Measurements from ENCODE around the gene SCFD2.

SCFD2 gene

DNA sequence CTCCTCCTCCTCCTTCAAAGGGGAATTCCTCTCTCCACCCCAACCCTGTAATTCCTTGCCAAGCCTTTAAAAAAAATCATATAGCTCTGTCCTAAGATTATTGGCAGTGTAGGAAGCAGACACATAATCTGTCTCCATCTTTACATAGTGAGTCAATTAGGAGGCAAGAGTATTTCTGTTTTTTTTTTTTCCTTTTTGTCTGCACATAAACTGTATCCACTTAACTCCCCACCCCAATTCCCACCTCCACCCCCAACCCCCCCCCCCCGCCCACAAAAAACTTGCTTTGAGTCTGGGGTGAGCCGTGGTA lies 321.3 kb downstream of the SCFD2 start:
- TF ChIP-seq, protein P1, sequence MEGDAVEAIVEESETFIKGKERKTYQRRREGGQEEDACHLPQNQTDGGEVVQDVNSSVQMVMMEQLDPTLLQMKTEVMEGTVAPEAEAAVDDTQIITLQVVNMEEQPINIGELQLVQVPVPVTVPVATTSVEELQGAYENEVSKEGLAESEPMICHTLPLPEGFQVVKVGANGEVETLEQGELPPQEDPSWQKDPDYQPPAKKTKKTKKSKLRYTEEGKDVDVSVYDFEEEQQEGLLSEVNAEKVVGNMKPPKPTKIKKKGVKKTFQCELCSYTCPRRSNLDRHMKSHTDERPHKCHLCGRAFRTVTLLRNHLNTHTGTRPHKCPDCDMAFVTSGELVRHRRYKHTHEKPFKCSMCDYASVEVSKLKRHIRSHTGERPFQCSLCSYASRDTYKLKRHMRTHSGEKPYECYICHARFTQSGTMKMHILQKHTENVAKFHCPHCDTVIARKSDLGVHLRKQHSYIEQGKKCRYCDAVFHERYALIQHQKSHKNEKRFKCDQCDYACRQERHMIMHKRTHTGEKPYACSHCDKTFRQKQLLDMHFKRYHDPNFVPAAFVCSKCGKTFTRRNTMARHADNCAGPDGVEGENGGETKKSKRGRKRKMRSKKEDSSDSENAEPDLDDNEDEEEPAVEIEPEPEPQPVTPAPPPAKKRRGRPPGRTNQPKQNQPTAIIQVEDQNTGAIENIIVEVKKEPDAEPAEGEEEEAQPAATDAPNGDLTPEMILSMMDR (IDR thresholded peaks at IDR 0.05; ENCODE audit: low read depth, low read length, missing control alignments), result no peak
- no peak overlapping the region for H3K27ac ChIP-seq
- in situ Hi-C loops (cut with HindIII; ENCODE audit: low pct_ligation_motif_present, low sequenced_read_pairs), result no loop called here
- H3K4me3 ChIP-seq (ENCODE audit: low read depth, low read length), result no peak overlapping the region
- H3K36me3 ChIP-seq (replicated peaks), result no peaks in the 10 kb centered on the region
- no peaks in the 10 kb centered on the region for H3K27me3 ChIP-seq (replicated peaks)
- DNase-seq, result no peak

DNA sequence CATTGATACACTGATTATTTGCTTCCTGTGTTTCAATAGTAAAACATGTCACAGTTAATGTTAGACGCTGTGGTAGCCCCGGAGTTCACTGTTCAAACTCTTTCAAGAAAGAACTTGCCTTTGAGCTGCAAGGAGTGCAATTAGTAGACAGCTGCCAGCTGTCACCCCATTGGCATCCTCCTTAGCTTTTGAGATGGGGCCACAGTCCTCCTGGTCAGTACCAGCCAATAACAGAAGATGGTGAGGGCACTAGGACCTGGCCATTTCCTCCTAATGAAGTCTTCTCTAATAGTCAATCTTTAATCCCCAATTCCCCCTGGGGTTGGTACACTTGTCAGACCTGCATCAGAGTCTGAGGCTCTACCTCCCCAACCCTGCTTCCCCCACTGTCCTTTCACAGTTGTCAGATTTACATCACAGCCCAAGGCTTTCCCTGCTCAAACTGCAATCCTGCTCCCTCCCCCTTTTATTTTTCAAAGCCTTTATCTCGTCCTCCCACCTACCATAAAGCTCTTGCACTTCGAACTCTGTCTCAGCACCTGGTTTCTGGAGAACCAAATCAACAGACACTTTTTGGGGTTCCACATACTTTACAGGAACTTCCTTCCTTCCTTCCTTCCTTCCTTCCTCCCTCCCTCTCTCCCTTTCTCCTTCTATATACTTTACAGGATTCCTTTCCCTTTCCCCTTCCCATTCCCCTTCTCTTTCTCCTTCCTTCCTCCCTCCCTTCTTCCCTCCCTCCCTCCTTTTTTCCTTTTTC lies 321.8 kb downstream of the SCFD2 start:
- in situ Hi-C loops (cut with HindIII; ENCODE audit: low pct_ligation_motif_present, low sequenced_read_pairs), result no loop called here
- no peaks in the 10 kb centered on the region for H3K36me3 ChIP-seq (replicated peaks)
- TF ChIP-seq, protein P1 (IDR thresholded peaks at IDR 0.05; ENCODE audit: low read depth, low read length, missing control alignments), result no peak
- no peaks in the 10 kb centered on the region for H3K27me3 ChIP-seq (replicated peaks)
- no peak overlapping the region for H3K27ac ChIP-seq
- no peak for DNase-seq
- H3K4me3 ChIP-seq (ENCODE audit: low read depth, low read length), result no peak overlapping the region

DNA sequence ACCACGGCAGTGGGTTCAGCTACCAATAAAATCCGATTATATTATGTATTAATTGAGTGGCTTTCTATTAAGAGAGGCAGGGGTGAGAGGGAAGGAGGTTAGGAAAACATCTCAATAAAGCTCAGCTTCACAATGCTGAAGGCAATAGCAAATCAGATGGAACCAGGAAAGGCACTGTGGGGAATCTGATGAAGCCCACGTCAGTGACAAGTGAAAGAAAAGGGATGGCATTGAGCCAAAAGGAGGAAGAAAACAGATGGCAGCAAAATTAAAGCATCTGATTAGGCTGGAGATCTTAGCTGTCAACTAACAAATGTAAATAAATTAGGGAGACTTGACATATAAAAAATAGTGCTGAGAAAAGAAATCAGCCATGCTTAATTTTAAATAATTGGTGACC lies 322.8 kb downstream of the SCFD2 start:
- TF ChIP-seq, protein P1 (IDR thresholded peaks at IDR 0.05; ENCODE audit: low read depth, low read length, missing control alignments), result no peak
- Histone ChIP-seq H3K4me3 (ENCODE audit: low read depth, low read length) (no peak overlapping the region), H3K27ac (no peak overlapping the region), H3K27me3 (replicated peaks) (no peaks in the 10 kb centered on the region), H3K36me3 (replicated peaks) (no peaks in the 10 kb centered on the region)
- in situ Hi-C loops (cut with HindIII; ENCODE audit: low pct_ligation_motif_present, low sequenced_read_pairs), result no loop called here
- DNase-seq, result no peak

DNA sequence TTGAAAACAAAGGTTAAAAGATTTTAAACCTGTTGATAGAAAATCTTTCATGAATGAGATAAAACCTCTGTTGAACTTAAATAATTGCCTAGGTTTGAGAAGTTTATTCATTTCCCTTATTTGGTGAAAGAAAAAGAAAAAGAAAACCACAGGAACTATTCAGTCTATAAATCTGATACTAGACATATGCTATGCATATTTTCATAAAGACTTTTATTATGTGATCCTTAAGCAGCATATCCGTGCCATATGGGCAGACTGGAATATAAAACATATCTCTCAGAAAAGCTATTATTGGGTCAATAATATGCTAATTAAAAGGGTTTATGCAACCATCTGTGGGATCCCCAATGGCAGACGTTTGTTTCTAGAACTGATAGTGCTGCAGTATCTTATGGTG lies 325.0 kb downstream of the SCFD2 start:
- in situ Hi-C loops (cut with HindIII; ENCODE audit: low pct_ligation_motif_present, low sequenced_read_pairs), result no loop called here

DNA sequence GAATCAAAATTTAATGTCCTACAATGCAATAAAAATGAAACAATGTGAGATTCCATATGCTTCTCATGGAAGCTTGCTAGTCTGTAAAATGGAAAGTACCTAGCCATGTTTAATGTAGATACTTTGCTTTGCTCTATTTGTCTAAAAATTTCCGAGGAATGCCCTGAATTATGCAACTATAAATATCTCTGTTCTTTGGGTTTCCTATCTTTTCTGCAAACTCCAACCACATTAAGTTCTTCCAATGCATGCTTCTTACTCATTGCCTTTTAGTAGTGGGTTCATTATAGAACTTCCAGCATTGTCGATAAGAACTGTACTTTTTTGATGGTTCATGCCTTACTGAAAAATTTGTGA lies 325.4 kb downstream of the SCFD2 start:
- Histone ChIP-seq H3K27me3 (replicated peaks) (no peaks in the 10 kb centered on the region), H3K4me3 (ENCODE audit: low read depth, low read length) (no peak overlapping the region), H3K27ac (no peak overlapping the region), H3K36me3 (replicated peaks) (no peaks in the 10 kb centered on the region)
- TF ChIP-seq, protein P1 (IDR thresholded peaks at IDR 0.05; ENCODE audit: low read depth, low read length, missing control alignments), result no peak
- in situ Hi-C loops (cut with HindIII; ENCODE audit: low pct_ligation_motif_present, low sequenced_read_pairs), result no loop called here
- DNase-seq, result no peak

More for the DNA sequence above, 325.0 kb downstream of the SCFD2 start:
- TF ChIP-seq, protein P1 (IDR thresholded peaks at IDR 0.05; ENCODE audit: low read depth, low read length, missing control alignments), result no peak
- Histone ChIP-seq H3K27ac (no peak overlapping the region), H3K36me3 (replicated peaks) (no peaks in the 10 kb centered on the region), H3K27me3 (replicated peaks) (no peaks in the 10 kb centered on the region), H3K4me3 (ENCODE audit: low read depth, low read length) (no peak overlapping the region)
- DNase-seq, result no peak
